HG03432 (cell line): ENCODE data around the gene RASSF7.
"Not testable (repeated sequence)": the region's sequence is repeated elsewhere in the genome, so short reads cannot be mapped to it uniquely, and the experiment has no call there.

Source experiments
- ATAC-seq: cut with Tn5 transposase; IDR thresholded peaks from one replicate; pipeline ENCODE4 v1.9.1; 2021; ENCODE audit warnings: mild to moderate bottlenecking, moderate library complexity; ENCODE audit not compliant: unreplicated experiment

The RASSF7 gene, protein sequence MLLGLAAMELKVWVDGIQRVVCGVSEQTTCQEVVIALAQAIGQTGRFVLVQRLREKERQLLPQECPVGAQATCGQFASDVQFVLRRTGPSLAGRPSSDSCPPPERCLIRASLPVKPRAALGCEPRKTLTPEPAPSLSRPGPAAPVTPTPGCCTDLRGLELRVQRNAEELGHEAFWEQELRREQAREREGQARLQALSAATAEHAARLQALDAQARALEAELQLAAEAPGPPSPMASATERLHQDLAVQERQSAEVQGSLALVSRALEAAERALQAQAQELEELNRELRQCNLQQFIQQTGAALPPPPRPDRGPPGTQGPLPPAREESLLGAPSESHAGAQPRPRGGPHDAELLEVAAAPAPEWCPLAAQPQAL

DNA sequence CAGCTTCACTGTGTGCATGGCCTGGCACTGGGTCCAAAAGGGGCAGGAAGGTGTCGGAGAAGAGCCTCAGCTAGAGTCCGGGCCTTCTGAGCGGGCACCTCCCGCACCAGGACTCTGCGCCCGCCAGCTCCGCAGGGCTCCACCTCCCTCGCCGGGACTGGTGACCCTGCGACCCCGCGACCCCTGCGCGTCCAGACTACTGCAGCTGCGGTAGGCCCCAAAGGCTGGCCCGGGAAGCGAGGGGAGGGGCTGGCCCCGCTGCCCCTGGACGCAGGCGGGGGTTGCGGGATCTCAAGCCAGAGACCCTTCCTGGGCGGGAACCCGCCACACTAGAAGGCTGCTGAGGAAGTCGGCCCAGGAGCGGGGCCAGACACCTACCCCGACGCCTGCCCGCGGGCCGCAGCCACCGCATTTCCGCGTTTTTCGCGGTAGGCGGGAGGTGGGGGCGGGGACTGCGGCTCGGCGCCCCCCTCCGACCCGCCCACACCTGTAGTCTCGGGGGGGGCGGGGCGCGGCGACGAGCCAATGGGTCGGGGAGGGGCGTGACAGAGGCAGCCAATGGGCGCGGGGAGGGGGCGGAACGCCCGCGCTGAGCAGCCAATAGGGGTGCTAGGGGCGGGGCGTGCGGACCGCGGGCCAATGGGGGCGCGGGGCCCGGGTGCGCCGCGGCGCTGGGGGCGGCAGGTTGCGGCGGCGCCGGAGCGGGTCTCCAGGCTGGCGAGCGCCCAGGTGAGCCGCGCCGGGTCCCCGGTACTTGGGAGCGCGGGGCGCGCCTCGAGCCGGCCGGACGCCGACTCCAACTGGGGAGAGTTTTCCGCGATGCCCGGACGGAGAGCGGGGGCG lies at the start of gene RASSF7, which contains the start of gene LMNTD2:
Gene RASSF7 (plus strand): TSS at position 666 of the 843 bp plus-strand sequence. CDS start 799 bp downstream, outside the sequence.
Gene LMNTD2 (minus strand): TSS at position 434 of the 843 bp plus-strand sequence. CDS start 22 bp downstream, at position 412.
- ATAC-seq: peak; percentile 71

DNA sequence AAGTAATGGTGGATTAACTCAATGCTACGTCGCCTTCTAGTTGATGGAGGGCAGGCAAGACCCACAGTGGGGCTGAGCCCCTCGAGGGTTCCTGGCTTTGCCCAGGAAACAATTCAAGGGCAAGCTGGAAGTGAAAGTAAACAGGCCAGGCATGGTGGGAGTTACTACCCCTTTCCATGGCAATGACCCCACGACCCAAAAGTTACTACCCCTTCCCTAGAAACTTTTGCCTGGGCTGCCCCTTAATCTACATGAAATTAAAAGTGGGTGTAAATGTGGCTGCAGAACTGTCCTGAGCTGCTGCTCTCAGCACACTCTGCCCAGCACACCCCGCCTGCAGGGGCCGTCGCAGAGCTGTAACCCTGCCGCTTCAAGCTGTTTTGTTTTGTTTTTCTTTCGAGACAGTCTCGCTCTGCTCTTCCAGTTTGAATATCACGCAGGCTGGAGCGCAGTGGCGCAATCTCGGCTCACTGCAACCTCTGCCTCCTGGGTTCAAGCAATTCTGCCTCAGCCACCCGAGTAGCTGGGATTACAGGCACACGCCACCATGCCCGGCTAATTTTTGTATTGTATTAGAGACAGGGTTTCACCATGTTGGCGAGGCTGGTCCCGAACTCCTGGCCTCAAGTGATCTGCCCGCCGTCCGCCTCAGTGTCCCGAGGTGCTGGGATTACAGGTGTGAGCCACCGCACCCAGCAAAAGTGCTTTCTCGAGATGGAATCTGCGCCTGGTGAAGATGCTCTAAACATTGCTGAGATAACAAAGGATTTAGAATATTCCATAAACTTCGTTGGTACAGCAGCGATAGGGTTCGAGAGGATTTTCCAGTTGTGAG lies 47.8 kb upstream of the RASSF7 start:
- no peak for ATAC-seq

- ATAC-seq: no peak
Observed at GRCh38 chr11:514606-515005, 46.2 kb upstream of the RASSF7 start.

GRCh38 chr11:515131-515530 lies 45.6 kb upstream of the RASSF7 start:
- ATAC-seq: no peak

GRCh38 chr11:516400-516799 lies 44.4 kb upstream of the RASSF7 start:
- ATAC-seq: no peak

DNA sequence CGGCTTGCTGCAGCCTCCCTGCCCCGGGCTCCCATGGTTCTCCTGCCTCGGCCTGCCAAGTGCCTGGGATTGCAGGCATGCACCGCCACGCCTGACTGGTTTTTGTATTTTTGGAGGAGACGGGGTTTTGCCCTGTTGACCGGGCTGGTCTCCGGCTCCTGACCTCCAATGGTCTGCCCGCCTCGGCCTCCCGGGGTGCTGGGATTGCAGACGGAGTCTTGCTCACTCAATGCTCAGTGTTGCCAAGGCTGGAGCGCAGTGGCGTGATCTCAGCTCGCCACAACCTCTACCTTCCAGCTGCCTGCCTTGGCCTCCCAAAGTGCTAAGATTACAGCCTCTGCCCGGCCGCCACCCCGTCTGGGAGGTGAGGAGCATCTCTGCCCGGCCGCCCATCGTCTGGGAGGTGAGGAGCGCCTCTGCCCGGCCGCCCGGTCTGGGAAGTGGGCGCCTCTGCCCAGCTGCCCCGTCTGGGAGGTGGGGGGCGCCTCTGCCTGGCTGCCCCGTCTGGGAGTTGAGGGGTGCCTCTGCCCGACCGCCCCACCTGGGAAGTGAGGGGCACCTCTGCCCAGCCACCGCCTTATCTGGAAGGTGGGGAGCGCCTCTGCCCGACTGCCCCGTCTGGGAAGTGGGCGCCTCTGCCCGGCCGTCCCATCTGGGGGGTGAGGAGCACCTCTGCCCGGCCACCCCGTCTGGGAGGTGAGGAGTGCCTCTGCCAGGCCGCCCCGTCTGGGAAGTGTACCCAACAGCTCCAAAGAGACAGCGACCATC lies 43.7 kb upstream of the RASSF7 start:
- not testable (repeated sequence) for ATAC-seq

DNA sequence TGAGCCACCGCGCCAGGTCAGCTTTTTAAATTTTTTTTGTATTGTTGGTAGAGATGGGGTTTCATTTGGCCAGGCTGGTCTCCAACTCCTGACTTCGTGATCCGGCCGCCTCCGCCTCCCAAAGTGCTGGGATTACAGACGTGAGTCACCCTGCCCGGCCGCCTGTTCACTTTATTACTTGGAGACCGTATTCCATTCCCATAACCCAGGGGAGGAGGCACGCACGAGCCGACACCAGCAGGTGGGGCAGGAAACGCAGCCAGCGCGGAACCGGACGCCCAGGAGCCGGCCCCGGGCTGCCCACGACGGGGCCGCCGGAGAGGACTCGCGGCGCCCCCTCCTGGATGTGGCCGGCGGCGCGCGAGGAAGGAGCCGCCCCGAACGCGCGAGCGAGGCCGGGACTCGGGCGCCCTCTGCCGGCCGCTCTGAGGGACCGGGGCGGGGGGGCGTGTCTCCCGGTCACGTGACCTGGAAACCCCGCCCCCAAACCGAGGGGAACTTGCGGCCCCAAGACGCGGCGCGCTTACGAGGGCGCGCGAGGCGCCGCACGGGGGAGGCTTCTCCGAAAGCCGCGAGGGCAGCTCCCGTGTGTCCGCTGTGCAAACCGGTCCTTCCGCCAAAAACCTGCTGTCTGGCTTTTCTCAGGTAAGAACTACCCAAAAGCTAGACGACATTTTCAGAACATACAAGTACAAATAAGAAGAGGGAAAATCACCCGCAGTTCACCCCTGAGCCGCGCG lies 42.1 kb upstream of the RASSF7 start:
- ATAC-seq: peak; percentile 87

DNA sequence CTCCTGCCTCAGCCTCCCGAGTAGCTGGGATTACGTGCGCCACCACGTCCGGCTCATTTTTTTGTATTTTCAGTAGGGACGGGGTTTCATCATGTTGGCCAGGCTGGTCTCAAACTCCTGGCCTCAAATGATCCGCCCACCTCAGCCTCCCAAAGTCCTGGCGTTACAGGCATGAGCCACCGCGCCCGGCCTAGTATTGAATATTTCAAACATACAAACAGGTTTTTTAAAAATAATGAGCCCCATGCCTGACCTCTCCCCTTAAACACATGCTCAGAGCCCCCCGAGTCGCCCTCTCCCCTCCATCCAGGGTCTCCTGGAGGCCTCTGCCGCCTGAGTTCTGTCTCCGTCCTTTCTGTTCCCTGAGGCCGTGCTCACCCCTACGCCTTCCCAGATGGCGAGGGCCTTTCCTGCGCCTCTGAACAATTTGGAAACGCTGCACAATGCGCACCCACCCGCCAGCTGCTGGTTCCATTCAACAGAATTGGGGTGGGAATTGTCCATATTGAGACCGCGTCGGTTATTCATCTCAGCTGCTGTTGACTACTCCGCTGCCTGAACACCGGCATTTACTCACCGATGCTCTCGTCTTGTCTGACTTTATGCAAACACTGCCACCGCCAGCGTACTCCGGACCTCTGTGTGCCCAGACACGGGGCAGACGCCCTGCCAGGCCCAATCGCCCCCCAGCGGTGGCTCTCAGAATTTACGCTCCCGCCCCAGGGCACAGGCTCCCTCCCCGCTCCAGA lies 40.2 kb upstream of the RASSF7 start:
- no peak for ATAC-seq

GRCh38 chr11:521177-521688 lies 39.5 kb upstream of the RASSF7 start:
- no peak for ATAC-seq

DNA sequence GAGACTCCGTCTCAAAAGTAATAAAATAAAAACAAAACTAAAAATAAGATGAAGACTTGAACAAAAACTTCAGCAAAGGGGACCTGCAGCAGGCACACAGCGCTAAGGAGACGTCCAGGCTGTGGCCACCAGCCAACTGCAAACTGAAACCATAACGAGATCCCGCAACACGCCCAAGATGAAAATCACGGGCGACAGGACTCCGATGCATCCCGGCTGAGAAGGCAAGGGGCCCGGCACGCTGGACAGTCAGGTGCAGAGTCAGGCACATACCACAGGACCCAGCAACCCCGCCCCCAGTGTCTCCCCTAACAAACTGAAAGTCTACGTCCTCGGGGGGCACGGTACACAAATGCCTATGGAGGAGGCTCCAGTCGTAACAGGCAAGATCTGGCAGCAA lies 34.6 kb upstream of the RASSF7 start:
- ATAC-seq: no peak

DNA sequence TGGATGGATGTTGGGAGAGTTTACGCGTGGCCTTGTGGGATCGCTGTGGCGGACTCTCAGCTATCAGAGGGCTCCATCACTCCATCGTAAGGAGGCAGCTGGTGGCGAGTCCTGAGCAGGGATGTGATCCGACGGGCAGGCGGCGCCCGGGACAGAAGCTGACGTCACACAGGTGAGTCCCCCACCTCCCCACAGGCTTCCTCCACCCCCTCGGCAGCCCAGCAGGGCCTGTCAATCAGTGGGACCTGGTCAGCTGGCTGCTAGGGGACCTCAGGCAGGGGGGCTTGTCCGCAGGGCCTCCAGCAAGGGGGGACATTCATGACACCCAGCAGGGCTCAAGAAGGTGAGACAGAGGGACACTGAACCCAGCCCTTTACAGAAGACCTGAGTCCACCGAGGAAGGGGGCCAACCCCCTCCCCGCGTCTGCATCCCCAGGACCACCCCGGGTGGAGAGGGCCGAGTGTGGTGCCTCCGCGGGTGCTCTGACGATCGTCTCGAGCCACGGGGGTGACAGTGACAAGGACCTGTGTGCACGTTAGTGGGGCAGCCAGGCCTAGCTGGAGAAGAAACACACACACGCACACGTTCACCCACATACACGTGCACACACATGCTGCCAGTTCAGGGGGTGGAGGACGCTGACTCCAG lies 32.5 kb upstream of the RASSF7 start:
- no peak for ATAC-seq

DNA sequence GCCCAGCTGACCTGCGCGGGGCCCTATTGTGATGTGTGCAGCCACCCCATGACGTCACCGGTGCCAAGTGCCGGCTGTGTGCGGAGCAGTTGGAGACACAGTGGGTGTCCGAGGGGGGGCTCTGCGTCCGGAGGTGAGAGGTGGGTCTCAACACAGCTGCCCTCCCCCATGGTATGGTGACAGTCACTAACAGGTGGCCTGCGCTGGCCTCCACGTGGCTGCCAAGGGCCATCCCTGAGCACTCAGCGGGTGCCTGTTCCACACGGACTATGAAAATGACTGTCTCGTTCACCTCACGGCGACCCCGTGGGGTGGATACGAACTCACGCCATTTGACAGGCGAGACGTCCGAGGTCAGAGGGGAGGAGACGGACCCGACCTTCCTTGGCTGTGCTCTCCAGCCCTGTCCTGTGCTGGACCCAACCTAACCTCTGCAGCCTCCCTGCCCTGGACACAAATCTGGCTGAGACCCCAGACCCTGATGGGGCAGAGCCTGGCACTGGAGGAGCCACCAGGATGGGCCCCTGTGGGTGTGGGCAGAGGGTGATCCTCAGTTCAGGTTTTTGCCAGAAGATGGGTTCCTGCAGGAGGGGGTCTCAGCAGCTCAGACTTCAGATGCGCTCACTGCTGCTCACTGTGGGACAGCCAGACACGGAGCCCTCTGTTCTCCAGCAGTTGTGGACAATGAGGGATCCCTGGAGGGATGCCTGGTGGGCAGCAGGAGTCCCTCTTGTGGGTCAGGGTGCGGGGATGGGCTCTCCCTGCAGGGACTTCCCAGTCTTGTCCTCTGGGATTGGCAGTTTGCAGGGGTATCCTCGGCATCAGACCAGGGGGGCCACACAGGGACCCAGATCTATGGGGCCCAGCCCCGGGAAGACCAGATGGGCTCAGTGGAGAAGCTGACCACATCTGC lies 31.7 kb upstream of the RASSF7 start:
- no peak for ATAC-seq

DNA sequence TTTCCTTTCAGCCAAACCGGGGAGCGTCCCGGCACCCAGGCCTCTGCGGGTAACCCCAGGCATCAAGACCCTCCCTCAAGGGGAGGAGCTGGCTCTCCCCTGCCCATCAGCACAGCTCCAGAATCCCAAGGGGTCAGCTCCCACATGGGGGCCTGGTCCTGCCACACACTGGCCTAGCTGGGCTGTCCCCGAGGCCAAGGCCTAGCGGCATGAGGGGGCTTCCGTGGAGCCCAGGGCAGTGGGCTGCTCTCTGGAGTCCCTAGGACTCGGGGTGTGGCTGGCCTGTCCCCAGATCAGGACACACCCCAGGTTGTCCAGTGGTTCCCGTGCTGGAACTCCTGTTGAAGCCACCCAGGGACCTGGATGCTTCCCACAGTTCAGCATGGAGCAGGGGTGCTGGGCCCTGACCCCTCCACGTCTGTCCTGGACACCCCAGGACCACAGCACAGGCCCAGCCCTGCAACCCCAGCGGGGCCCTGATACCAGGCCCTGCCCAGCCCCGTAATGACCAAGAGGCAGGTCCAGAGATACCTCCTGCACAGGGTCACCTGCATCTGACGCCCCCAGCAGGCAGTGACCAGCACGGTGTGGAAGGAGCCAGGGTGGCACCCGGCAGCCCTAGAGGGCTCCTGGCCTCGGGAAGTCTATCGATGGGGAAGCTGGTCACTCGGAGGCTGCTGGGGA lies 30.9 kb upstream of the RASSF7 start:
- ATAC-seq: no peak

GRCh38 chr11:530960-531831 lies 29.6 kb upstream of the RASSF7 start:
- ATAC-seq: no peak

- no peak for ATAC-seq
Observed at GRCh38 chr11:531919-532526, 28.7 kb upstream of the RASSF7 start.
